Renal cortex interstitium (tissue), 11 donors: ENCODE measurements around the gene PPP1R16B. TPM values are rescaled to one million over a fixed set of nuclear protein-coding genes. Genes with fewer than 3 reads are reported as not detected.

Source experiments
- DNase-seq, 11 donors: peaks; one replicate each; pipeline ENCODE4 v3.0.0-alpha.2; 2013; ENCODE audit warnings: low read depth in 9 of 11, low spot score in 4 of 11; ENCODE audit errors: extremely low read depth in 1 of 11
- polyA plus RNA-seq, 3 donors: library from polyadenylated mRNA; unstranded; fragments of 120-200 nt; gene quantifications; one replicate each; pipeline ENCODE4 v1.2.1, GENCODE V29; 2013; ENCODE audit not compliant: insufficient read length in 3 of 3

PPP1R16B gene
- polyA plus RNA-seq, 3 donors = 7.4 to 8.1 (median 7.5) TPM

DNA sequence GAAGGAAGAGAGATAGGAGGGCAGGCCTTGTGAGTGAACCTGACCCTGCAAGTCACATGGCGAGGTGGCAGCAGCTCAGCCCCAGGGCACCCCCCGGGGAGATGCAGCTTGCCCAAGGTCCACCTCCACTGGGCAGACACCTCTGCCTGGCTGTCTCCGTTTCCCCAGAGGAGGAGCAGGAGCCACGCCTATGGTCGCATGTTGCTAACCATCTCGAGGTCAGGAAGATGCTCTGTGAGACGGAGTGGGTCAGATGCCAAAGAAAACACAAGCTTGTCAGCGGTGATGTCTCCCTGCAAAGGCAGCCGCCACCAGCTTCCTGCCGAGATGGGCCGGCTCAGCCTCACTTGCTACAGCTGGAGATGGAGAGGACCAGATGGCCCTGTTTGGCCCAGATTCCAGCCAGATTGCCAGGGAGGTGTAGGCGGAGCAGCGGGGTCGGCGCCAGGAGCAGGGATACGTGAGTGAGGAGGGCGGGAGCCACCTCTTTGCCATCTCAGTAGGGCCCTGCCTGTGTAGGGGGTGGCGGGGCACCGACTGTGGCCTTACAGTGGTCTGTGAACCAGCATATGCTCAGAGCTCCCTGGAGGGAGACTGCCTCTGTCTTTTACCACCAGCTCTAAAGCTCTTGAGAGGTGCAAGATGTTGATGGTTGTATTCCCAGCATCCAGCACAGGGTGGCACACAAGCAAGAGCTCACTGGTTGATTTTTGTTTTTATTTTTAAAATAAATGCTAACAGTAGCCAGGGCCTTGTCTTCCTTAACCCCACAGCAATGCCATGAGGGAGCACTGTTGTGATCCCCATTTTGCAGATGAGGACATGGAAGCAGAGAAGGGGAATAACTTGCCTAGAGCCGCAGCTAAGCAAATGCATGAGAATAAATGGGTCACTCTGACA is 77.8 kb downstream of the PPP1R16B start:
- peak in 3 of 11 donors; percentile 9 to 23 (median 11) for DNase-seq

DNA sequence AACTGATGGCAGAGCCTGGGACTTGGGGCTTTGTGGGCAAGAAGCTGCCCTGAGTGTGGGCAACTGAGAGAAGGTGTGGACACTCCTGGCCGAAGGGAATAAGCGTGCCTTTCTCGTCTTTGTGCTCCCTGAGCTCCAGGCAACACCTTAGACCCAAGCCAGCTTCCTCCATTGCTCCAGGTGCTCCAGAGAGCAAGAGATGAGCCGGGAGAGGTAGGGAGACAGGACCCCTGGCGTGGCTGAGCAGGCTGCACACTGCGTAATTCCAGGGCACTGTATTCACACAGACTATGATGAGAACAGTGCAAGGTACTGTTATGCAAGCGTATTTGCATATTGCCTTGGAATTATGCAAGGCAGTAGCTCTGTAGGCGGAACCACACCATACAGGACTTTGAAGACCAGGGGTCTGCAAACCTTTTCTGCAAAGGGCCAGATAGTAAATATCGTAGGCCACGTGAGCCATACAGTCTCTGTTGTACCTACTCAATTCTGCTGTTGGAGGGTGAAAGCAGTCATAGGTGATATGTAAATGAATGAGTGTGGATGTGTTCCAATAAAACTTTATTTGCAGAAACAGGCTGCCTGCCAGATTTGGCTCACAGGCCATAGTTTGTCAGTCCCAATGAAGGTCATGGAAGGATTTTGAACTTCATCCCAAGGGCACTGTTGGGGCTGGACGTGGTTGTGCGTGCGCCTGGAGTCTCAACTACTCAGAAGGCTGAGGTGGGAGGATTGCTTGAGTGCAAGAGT is 78.7 kb downstream of the PPP1R16B start:
- no peak for DNase-seq

DNA sequence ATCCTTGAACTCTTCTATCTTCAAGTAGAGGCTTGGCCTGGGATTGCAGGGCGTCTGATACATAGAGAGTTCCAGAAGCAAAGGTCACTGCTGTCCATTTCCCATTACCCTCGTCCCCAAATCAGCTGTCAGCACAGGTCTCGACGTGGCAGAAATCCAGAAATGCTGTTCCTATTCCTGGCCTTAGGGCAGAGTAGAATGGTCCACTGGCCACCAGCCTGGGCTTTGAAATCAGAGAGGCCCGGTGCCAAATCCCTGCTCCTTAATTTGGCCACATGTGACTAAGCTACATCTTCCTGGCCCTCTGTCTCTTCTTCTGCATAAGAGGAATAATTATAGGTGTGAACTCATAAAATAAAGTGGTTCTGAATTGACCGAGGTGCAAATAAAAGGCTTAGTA is 79.9 kb downstream of the PPP1R16B start:
- DNase-seq = no peak

DNA sequence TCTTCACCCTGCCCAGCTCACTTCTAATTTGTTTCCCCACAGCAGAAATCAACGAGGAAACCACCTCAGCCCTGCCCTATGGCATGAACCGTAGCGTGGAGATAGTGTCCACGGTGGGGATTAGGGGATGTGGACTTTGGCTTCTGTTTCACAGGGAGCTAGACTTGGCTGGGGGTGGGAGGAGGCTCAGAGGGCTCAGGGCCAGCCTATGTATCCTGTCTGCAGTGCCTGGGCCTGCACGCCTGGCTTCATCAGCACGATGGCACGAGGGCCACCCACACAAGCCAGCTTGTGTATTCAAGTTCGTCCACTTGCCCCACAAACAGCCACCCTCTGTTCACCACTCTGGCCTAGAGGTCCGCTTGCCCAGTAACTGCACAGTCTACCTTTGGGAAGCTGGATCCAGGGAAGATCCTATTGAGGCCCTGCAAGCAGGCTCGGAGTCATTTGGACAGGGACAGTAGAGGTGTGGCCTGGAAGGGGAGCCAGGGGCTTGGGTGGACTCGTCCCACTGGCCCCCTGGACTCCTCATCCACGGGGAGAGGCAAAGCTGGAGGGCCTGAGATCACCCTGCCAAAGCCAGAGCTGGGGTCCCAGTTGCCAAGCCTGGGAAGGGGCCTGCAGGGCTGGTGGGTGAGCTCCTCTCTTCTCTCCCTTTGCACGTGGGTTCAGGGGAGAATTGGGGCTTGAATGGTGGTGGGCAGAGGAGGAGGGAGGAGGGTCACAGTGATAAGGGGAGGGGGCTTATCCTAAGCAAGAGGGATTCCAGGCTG is 82.7 kb downstream of the PPP1R16B start:
- no peak for DNase-seq

DNA sequence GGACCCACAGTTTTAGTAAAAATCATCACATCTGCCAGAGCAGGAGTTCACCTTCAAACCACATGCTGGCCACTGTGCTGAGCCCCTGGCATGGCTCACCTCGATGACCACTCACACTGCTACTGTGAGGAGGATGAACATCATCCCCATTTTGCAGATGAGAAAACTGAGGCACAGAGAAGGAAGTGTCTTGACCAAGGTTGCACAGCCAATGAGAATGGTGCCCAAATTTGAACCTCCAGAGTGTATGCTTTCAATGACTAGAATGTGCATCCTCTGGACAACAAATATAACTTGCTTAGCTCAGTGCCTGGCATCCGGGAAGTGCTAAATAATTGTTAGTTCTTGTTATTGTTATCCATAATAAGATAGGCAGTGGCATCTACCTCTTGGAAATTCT is 83.6 kb downstream of the PPP1R16B start:
- no peak for DNase-seq

DNA sequence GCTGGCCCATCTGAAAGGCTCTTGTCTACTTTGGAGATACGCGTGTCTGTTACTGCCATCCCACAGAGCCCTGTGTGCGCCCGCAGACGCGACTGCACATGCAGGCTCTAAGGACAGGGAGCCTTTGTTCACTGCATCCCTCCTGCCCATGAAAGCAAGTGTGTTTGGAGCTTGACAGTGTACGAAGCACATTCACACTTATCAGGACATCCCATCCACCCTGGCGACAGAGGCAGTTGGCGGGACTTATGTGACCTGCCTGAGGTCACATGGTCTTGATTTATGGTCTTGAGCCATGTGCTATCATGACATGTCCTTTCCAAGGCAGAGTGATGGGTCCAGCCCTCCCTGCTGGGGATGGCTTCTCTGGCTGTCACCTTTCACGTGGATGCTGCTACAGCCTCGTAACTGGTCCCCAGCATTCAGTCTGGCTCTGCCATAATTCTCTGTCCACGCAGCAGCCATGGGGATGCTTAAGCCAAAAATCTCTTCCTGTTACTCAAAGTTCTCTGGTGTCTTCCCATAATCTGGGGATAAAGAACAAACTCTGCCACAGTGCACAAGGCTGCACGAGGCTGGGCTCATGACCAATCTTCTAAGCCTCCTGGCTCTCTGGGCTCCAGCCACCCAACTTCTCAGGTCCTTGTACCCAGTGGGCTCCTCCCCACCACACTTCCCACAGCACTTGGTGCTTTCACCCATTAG is 84.4 kb downstream of the PPP1R16B start:
- DNase-seq = no peak

DNA sequence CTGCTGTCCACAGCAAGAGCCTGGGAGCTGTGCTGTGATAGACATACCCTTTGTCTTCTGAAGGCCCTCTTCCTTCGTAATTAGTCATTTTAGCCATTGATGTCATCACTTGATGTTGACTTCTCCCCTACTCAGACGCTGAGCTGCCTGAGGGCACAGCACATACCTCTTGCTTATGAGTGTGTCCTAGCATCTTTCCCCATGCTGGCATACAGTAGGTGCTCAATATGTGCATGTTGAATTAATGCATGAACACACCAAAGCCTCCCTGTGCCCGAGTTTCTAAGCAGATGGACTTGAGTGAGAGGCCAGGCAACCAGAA is 85.0 kb downstream of the PPP1R16B start:
- no peak for DNase-seq

DNA sequence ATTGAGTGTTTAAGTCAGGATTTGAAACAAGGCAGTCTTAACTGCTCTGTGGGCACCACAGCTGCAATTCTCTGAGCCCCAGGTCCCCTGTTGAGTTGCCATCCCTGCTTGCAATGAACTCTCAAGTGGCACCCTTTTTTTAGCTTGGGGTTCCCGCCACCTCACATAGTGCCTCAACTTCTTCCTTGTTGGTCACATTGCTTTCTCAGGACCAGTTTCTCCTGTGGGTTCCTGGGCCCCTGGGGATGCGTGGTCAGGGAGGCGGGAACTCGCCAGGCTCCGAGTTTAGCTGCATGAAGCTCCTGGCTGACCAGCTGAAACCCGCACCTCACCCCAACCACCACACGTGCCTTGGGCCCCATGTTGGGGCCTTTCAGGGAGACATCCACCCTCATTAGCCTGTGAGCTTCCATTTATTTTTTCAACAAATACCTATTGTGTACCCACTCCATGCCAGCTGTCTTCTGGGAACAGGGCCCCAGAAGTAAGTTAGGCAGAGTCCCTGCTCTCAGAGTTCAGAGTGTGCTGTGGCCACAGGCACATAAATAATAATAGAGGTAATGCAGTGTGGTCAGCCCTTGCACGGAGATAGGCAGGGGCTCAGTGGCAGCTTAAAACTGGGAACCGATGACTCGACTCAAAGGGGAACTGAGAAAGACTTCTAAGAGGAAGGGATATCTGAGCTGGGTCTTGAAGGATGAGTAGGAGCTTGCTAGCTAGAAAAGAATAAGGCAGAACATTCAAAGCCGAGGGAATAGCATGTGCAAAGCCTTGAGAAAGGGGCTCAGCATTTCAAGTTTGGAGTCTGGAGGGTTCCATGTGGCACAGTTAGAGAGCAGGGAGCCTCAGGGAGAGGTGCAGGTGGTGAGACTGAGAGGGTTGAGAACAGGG is 86.8 kb downstream of the PPP1R16B start:
- DNase-seq = no peak

DNA sequence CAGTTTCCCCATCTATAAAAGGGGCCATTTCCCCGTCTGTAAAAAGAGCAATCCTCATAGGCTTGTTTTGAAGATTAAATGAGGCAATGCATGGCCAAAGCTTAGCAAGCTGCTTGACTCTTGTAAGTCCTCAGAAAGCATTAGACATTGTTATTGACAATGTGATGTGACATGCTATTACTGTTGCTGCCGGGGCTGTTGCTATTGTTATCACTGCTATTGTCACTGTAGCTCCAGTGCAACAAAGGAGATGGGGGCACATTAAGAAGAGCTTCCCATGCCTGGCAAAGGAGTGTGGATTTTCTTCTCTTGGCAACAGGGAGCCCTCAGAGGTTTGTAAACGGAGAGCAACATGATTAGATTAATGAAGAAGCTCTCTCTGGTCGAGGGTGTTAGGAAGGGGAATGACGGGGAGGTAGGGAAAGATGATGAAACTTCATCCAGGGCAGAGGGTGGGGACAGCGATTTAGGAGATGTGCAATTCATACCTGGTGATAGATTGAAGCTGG is 87.6 kb downstream of the PPP1R16B start:
- no peak for DNase-seq

DNA sequence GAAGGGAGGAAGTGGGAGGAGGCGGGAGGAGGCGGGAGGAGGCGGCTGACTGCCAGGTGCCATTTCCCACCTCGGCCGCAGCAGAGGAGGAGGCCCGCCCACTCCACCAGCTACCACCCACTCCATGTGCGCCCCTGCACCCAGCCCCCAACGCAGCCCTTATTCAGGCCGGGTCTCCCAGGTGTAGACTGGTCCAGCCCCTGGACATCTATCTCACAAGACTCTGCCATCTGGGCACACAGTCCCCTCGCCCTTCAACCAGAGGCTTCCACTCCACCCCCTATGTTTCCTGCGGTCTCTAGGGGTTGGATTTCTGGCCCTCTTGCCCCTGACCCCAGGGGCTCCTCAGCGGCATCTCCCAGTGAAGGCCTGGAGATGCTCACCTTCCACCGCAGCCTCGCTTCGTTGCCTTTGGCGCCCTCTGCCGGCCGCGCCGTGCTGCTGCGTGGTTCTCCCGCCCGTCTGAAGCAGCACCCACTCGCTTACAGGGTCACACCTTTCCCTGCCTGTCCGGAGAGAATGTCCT is 88.1 kb downstream of the PPP1R16B start:
- peak in 6 of 11 donors; percentile 22 to 38 (median 28) for DNase-seq

DNA sequence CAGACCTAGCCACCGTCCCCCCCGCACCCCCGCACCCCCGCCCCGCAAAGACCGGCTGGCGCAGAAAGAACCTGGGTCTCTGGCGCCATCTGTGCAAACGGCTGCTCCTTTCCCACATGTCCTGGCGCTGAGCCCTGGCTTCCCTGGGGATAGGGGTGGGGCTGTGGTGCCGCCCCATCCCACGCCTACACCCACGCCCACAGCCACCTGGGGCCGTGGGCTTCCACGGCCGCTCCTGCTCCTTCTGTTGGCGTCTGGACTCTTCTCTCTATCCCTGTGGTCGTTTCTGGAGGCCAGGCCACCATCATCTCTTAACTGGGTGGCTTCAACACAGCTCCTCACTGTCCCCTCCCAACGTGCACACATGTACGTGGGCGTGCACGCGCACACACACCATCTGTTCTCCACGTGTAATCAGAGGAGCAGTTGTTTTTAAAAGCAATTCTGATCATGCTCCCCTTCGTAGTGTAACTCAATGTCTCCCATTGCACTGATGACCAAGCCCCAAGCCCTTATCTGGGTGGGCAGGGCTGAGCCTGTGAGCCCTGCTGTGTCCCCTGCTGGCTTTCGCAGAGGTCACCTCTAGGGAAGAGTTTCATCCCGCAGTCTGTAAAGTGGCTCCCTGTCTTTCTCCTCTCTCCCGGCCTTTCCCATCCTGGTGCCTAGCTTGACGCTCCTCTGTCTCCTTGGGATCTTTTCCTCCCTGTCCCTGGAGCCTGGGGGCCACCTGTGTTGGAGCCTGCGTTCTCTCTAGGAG is 88.8 kb downstream of the PPP1R16B start:
- no peak for DNase-seq

DNA sequence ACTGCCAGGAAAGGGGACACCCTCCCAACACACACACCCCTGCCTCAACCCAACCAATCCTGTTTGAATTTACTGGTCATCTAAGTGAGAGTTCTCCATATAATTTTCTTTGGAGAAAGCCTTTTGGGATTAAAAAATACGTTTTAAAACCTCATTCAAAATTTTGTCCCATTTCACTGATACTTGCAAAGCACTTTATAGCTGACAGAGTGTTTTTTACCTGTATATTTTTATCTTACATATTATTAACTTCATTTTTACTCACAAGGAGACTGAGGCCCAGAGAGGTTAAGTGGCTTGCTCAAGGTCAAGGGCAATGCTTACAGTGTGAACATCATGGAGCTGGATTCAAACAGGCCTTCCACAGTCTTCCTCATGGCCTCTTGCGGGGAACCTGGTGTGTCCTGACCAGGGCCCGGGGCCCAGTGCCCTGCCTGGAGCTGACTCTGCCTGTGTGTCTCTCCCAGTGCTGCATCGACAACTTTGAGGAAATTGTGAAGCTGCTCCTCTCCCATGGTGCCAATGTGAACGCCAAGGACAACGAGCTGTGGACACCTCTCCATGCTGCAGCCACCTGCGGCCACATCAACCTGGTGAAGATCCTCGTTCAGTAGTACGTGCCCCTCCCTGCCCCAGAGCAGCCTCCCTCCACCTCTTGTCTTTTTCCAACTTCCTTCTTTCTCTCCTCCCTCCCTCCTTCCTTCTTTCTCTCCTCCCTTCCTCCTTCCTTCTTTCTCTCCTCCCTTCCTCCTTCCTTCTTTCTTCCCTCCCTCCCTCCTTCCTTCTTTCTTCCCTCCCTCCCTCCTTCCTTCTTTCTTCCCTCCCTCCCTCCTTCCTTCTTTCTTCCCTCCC is 89.8 kb downstream of the PPP1R16B start:
- no peak for DNase-seq

DNA sequence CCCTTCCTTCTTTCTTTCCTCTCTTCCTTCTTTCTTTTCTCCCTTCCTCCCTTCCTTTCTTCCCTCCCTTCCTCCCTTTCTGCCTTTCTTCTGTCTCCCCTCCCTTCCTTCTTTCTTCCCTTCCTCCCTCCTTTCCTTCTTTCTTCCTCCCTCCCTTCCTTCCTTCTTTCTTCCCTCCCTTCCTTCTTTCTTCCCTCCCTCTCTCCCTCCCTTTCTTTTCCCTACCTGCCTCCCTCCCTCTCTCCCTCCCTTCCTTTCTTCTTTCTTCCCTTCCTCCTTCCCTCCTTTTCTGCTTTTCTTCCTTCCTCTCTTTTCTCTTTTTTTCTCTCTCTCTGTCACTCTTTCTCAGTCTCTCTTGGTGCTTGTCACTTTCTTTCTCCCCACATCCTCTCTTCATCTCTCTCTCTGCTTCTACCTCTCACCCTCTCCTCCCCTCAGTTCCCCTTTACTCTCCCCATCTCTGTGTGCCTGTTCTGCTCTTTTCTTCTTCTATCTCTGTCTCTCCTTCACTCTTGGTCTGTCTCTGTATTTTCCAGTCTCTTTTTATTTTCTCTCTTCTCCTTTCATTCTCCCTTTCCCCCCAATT is 90.6 kb downstream of the PPP1R16B start:
- DNase-seq = no peak

DNA sequence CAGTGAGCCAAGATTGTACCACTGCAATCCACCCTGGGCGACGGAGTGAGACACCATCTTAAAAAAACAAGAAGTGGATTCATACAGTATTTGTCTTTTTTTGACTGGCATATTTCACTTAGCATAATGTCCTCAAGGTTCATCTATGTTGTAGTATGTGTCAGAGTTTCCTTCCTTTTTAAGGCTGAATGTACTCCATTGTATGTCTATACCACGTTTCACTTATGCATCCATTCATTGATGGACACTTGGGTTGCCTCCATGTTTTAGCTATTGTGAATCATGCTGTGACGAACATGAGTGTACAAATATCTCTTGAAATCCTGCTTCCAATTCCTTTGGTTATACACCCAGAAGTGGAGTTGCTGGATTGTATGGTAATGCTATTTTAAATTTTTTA is 91.8 kb downstream of the PPP1R16B start:
- no peak for DNase-seq

DNA sequence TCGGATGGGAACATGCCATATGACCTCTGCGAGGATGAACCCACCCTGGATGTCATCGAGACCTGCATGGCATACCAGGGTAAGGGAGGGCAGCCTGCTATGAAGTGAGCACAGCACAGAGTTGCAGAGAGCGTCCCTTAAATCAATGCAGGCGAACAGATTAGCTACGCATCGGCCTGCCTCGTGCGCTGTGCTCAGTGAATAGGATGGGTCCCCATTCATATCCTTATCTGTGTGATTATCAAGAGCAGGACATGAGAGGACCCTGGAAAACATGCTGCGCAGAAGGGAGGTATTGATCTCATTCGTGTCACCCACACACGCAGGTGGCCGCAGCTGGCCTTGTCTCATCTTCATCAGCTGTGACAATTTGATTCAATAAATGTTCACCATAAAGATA is 95.1 kb downstream of the PPP1R16B start:
- no peak for DNase-seq

DNA sequence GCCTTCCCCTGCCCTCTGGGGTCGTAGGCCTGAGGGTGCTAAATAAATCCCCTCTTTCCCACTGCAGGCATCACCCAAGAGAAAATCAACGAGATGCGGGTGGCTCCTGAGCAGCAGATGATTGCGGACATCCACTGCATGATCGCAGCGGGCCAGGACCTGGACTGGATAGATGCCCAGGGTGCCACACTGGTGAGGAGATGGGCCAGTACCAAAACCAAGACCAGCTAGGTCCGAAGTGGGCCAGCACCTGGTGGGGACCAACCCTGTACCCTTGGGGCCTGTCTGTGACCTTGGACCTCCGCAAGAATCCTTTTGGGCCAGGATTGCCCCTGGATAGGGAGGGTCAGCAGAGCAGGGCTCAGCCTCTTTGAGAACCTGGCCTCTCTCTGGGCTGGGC is 97.1 kb downstream of the PPP1R16B start:
- DNase-seq = no peak
